D721Med (cell line): ENCODE results near the gene KRT32.
"Not testable (repeated sequence)": the region's sequence is repeated elsewhere in the genome, so short reads cannot be mapped to it uniquely, and the experiment has no call there.

ENCODE experiments used
- DNase-seq: peaks from one replicate; pipeline ENCODE4 v3.0.0; 2011; ENCODE audit warnings: low spot score; ENCODE audit not compliant: insufficient read length
- FAIRE-seq: peaks from 2 replicates; lab custom pipeline; 2011; peaks lifted over from hg19 to GRCh38; lab: Jason Lieb, UNC
- TF ChIP-seq, protein P1 (sequence below): IDR thresholded peaks from 2 replicates; pipeline ENCODE4 v1.5.1; 2012; ENCODE audit warnings: mild to moderate bottlenecking, control low read depth; ENCODE audit not compliant: insufficient read depth; ENCODE audit errors: missing control alignments

Gene KRT32

DNA sequence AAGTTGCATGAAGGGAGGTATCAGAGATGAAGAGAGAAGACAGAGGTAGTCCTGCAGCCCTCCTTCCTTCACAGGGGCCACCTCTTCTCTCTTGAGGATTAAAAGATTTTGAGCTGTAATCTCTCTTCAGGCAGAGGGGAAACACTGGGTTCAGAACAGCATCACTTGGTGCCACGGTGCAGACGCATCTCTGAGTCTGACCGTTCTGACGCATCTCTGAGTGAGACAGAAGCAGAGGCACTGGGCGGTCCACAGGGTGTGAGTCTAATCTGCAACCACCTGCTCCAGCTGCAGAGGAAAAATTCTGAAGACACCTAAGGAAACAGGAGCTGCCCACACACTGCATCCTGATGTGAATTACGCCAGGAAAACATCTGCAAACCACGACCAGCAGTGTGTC lies 37.5 kb downstream of the KRT32 start:
- TF ChIP-seq, protein P1, sequence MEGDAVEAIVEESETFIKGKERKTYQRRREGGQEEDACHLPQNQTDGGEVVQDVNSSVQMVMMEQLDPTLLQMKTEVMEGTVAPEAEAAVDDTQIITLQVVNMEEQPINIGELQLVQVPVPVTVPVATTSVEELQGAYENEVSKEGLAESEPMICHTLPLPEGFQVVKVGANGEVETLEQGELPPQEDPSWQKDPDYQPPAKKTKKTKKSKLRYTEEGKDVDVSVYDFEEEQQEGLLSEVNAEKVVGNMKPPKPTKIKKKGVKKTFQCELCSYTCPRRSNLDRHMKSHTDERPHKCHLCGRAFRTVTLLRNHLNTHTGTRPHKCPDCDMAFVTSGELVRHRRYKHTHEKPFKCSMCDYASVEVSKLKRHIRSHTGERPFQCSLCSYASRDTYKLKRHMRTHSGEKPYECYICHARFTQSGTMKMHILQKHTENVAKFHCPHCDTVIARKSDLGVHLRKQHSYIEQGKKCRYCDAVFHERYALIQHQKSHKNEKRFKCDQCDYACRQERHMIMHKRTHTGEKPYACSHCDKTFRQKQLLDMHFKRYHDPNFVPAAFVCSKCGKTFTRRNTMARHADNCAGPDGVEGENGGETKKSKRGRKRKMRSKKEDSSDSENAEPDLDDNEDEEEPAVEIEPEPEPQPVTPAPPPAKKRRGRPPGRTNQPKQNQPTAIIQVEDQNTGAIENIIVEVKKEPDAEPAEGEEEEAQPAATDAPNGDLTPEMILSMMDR, result no peak
- no peak for DNase-seq
- no peak for FAIRE-seq

DNA sequence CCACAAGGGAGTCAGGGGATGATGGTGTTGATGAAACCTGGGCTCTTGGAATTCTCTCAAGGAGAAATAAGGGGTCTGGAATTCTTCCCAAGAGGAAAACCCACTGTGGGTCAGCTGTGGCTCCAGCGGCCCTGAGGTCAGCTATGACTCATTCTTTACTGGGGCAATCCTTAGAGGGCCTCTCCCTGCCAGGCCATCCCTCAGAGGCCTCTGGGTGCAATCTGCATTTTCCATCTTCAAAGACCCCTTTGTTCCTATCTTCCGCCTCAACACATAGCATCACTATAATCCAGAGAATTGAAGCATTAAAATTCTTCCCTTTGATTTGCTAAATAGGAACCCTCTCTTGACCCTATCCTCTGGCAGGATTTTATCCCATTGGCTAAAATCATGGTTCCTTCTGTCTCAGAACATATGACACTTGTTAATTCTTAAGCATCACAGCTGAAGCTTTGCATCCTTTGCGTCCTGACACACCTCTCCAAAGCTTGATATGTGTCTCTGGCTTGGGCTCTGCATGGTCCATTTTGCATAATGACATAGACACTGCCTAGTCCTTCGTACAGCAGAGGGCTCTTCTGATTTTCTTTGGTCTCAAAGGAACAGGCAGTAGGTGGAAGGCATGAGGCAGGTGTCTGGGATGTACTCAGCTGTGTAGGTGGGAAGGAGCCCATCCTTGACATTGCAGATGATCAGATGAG lies 38.4 kb downstream of the KRT32 start:
- TF ChIP-seq, protein P1, result no peak
- no peak for DNase-seq
- no peak for FAIRE-seq

DNA sequence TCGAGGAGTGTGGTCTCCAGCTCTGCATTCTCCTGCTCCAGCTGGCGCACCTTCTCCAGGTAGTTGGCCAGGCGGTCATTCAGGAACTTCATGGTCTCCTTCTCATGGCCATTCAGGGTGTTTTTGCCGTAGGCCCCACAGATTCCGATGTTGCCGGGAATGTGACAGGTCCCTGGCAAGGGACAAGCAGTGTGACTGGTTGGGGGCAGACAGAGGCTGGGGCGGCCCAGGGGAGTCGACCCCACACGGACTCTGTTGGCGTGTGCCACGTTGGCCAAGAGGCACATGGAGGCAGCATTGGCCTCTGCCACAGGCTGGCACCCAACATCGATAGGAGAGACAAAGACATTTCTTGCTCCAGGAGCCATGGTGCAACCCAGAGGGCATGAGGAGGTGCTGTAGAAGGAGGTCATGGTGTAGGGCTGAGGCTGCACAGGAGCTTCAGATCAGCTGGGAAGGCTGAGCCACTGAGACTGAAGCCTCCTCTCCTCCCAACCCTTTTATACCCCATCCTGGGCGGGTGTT lies 43.0 kb downstream of the KRT32 start, which contains the start of gene KRT37:
TSS of gene KRT37 (minus strand) at position 475 of the 525 bp plus-strand sequence. CDS start at position 413, 62 bp downstream.
- TF ChIP-seq, protein P1, result no peak
- FAIRE-seq (no peak), DNase-seq (no peak)

DNA sequence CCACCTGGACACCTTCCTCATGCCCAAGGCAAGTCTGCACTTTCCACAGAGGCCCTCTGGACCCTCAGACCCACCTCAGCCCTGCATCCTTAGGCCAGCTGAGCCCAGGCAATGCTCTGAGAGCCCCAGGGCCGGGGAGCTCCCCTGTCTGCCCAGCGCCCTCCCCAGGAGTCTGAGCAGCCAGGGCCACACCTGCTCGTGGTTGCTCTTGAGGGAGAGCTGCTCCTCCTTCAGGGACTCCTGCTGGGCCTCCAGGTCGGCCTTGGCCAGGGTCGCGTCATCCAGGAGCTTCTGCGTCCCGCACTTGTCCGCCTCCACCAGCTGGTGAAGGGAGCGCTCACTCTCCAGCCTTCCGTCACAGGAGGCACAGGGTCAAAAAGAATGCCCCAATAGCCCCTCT lies 44.6 kb downstream of the KRT32 start:
- DNase-seq, FAIRE-seq: not testable (repeated sequence)

DNA sequence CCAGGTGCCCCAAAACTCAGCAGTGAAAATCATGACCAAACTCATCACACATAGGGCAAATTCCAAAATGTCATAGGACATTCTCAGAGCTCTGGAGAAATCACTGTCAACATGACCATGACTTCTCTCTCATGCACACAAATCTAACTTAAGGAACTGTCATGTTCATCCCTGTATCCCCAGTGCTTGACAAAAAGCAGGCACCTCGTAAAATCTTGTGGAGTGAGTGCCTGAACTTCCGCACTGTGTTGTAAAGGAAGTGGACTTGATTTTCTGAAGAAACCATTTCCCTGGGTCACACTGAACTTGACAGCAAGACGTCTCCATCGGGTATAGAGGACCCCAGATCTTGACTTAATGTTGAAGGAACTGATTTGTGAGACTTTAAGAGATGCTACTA lies 45.6 kb downstream of the KRT32 start:
- TF ChIP-seq, protein P1, result no peak
- DNase-seq (no peak), FAIRE-seq (no peak)

DNA sequence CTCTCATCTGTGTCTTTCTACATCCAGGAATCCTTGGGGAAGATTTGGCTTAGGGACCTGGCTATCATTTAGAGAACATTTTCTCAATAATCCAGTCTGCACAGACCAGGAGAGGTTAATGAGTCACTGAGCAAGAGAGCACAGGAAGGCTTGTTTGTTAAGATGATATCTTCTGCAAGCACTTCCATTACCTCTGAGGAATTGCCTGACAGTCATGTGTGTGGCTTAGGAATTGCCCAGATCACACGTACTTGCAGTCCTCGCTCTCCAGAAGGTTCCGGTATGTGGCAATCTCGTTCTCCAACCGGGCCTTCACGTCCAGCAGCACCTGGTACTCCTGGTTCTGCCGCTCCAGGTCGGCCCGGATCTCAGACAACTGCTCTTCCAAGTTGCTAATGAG lies 46.1 kb downstream of the KRT32 start:
- no peak for DNase-seq
- no peak for FAIRE-seq
- TF ChIP-seq, protein P1, result no peak

DNA sequence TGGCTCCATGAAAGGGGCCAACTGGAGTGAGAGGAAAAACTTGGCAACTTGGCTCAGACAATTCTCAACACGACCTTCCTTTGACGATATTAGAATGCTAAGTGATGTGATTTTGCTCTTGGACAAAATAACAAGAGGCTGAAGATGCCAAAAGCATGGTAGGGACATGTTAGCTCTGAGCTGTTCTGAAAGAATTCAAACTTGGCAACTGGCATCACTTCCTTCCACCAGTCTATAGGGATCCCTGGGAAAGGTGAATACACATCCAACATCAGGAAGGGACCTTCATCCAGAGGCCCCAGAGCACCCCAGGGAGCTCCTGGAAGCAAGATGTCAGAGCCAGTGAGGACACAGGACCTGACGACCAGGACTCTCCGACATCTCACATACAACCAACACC lies 47.1 kb downstream of the KRT32 start:
- no peak for FAIRE-seq
- TF ChIP-seq, protein P1, result no peak
- DNase-seq, result no peak
